AG09319 (cell line): ENCODE measurements around the gene RBM20.

Experiments
- DNase-seq: peaks from one replicate; pipeline ENCODE4 v3.0.0-alpha.2; 2010; ENCODE audit warnings: low read depth; ENCODE audit errors: extremely low read depth
- TF ChIP-seq, protein P1 (sequence below): IDR thresholded peaks from 2 replicates; pipeline ENCODE4 v1.5.1; 2011; ENCODE audit warnings: low read depth, mild to moderate bottlenecking, inconsistent platforms, low read length, moderate library complexity

The RBM20 gene

DNA sequence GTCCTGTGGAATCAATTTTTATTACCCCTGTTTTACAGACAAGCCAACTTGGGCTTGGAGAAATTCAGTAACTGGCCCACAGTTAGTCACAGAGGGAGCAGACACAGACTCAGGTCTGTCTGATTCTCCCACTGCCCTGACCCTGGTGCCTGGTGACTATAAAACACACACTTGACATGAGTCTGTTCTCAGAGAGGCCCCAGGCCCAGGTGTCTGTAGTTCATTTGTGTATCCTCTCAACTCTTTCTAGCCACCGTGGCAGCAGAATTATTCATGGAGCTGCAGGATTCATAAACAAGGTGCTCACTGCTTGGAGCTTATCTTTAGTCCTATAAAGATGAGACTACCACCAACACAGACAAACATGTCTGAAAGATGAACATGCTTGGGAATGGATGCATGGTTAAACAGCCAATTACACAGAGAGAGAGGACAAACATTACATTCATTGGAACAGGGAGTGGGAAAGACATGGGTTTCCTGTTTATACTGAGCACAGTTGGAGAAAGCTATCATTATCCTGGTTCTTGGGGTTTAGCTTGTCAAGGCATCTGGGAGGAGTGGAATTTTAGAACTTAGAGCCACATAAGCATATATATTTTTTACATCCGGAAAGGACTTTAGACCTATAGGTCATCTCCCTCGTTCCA, 148.5 kb downstream of the RBM20 start:
- no peak for DNase-seq

DNA sequence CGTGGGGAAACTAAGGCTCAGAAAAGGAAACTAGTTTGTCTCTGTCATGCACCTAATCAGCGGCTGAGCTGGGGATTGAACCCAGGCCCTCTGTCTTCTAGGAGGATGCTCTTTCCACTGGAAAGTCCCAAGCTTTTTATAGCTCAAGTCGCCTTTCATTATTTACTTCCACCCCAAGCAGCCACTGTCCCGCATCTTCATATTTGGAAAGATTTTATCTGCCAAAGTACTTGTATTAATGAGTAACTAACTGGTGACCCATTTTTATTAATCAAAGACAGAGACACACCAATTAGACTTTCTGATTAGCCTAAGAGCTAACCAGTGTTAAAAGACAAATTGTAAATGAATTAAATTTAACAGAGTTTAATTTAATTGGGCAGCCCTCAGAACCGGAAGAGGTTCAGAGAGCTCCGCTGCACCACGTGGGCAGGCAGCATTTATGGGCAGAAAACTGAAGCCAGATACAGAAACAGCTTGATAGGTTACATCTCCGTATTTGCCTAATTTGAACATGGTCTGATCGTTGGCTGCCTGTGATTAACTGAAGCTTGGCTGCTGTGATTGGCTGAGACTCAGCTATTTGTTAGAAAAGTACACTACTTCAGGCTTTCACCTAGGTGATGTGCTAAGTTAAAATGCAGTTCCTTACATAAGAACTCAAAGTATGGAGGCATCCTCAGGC, 149.1 kb downstream of the RBM20 start:
- no peak for DNase-seq
- TF ChIP-seq, protein P1, sequence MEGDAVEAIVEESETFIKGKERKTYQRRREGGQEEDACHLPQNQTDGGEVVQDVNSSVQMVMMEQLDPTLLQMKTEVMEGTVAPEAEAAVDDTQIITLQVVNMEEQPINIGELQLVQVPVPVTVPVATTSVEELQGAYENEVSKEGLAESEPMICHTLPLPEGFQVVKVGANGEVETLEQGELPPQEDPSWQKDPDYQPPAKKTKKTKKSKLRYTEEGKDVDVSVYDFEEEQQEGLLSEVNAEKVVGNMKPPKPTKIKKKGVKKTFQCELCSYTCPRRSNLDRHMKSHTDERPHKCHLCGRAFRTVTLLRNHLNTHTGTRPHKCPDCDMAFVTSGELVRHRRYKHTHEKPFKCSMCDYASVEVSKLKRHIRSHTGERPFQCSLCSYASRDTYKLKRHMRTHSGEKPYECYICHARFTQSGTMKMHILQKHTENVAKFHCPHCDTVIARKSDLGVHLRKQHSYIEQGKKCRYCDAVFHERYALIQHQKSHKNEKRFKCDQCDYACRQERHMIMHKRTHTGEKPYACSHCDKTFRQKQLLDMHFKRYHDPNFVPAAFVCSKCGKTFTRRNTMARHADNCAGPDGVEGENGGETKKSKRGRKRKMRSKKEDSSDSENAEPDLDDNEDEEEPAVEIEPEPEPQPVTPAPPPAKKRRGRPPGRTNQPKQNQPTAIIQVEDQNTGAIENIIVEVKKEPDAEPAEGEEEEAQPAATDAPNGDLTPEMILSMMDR = no peak

More for the DNA sequence above, 148.5 kb downstream of the RBM20 start:
- TF ChIP-seq, protein P1 = no peak

DNA sequence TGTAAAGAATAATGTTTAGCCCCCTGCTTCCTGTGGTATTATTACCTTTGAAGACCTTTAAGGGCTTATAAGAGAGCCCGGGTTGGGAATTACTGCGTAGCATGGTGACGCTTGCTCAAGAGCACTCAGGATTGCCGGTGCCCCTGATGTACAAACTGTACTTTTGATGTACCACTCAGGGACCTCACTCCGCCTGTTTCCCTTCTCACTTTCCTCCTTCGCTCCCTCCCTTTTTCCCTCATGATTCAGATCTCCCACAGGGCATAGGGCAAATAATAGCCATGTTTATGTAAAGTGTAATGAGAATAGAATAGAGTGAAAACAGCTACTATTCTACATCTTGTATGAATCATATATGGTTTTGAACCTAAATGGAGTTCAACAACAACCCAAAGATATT, 149.8 kb downstream of the RBM20 start:
- TF ChIP-seq, protein P1 = no peak
- no peak for DNase-seq

DNA sequence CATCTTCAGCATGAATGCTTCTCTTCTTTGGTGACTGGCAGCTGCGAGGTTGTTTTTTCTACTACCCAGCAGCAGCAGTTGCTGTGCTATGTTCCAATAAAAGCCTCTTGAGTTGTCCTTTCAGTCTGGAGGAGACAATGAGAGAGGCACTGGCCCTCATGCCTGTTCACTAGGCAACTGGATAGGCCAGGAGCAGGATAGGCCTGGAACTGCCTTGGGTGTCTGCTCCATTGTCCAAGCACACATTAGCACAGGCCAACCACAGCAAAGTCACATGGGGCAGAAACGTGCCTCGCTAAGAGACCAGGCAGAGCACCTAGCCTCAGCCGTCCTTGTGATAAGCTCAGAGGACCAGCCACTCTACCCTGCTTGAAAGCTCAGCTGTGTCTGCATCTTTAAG, 150.7 kb downstream of the RBM20 start:
- TF ChIP-seq, protein P1 = no peak
- no peak for DNase-seq

DNA sequence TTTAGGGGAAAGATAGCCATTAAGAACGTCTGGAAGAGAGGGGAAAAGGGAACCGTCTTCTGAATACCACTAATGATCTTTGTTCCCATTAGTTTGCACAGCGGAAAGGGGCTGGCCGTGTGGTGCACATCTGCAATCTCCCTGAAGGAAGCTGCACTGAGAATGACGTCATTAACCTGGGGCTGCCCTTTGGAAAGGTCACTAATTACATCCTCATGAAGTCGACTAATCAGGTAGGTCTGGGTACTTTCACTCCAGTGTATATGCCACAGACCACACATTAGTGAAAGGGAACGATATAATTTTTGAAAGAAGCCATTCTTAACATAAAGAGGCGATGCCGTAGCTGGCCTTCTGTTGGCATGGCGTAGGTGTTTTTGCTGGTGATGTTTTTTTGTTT, 153.3 kb downstream of the RBM20 start:
- DNase-seq = no peak
- TF ChIP-seq, protein P1 = no peak

DNA sequence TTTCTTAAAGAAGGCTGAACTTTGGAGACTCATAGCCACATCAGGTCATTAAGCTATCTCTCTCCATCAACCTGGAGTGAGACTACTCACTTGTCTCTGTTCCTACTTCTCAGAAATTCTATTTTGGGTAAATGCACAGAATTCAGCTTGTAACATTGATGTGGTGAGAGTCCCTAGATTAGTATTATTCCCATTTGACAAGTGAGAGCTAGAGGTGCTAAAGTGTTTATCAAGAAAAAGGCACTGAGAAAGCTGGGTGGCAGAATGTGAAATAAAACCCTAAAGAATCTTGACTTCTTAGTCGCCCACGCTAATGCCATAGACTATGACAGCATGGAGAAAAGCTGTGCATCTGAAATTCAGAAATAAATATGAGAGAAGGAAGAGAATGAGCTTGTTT, 154.2 kb downstream of the RBM20 start:
- no peak for DNase-seq
- TF ChIP-seq, protein P1 = no peak

DNA sequence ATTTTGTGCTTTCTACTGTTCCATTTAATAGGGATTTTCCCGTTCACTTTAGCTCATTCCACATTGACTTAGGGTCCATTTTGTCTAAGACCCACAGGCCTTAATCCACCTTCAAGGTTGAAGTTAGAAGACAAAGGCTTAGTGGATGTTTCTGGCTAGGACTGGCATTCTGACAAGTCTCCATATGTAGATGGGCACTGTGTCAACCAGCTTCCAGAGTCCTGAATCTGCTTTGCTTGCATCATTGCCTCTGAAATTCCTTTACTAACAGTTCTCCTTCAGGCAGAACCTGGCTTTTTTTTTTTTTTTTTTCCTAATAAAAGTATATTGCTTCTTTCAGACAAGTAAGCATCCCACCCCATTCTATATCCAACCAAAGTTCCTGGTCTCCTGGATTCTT, 158.0 kb downstream of the RBM20 start:
- DNase-seq = peak; percentile 38
- TF ChIP-seq, protein P1 = no peak
